Measurements from ENCODE around the gene PCA3.

PCA3 gene

DNA sequence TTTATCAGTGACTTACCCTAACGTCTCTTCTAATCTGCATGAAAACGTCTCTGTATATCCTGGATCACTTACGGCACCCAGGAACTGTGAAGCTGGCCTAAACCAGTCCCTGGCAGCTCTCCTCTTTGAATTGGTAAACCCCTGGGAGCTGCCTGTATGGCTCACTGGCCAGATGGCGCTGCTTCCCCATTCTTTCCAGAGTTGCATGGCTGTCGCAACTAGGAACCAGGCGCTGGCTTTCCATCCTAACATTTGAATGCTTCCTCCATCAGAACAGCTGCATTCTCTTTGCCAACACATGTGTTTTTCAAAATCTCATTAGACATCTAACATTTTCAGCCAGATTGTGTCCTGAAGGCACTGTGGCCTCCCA, 8.0 kb upstream of the PCA3 start:
- H3K27ac ChIP-seq = no peak overlapping the region
- H3K27me3 ChIP-seq (ENCODE audit: insufficient read depth, low read depth) = no peaks in the 10 kb centered on the region
- no peak overlapping the region for H2AFZ ChIP-seq (ENCODE audit: low read depth)
- H3K4me3 ChIP-seq (IDR thresholded peaks at IDR 0.05; ENCODE audit: insufficient read depth, low read depth, low read length) = no peak overlapping the region
- H3K4me1 ChIP-seq (ENCODE audit: low read depth, poor library complexity, severe bottlenecking) = peaks cover 18% of the 10 kb centered on the region
- no peak overlapping the region for H3K9ac ChIP-seq
- H3K4me2 ChIP-seq = no peak overlapping the region
- no peaks in the 10 kb centered on the region for H4K20me1 ChIP-seq (ENCODE audit: insufficient read depth)
- H3K79me2 ChIP-seq (ENCODE audit: insufficient read depth, low read depth) = no peaks in the 10 kb centered on the region
- TF ChIP-seq, protein P1, sequence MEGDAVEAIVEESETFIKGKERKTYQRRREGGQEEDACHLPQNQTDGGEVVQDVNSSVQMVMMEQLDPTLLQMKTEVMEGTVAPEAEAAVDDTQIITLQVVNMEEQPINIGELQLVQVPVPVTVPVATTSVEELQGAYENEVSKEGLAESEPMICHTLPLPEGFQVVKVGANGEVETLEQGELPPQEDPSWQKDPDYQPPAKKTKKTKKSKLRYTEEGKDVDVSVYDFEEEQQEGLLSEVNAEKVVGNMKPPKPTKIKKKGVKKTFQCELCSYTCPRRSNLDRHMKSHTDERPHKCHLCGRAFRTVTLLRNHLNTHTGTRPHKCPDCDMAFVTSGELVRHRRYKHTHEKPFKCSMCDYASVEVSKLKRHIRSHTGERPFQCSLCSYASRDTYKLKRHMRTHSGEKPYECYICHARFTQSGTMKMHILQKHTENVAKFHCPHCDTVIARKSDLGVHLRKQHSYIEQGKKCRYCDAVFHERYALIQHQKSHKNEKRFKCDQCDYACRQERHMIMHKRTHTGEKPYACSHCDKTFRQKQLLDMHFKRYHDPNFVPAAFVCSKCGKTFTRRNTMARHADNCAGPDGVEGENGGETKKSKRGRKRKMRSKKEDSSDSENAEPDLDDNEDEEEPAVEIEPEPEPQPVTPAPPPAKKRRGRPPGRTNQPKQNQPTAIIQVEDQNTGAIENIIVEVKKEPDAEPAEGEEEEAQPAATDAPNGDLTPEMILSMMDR (conservative IDR thresholded peaks at IDR 0.05; ENCODE audit: low read depth, low read length) = no peak
- no peaks in the 10 kb centered on the region for H3K36me3 ChIP-seq (ENCODE audit: insufficient read depth)

DNA sequence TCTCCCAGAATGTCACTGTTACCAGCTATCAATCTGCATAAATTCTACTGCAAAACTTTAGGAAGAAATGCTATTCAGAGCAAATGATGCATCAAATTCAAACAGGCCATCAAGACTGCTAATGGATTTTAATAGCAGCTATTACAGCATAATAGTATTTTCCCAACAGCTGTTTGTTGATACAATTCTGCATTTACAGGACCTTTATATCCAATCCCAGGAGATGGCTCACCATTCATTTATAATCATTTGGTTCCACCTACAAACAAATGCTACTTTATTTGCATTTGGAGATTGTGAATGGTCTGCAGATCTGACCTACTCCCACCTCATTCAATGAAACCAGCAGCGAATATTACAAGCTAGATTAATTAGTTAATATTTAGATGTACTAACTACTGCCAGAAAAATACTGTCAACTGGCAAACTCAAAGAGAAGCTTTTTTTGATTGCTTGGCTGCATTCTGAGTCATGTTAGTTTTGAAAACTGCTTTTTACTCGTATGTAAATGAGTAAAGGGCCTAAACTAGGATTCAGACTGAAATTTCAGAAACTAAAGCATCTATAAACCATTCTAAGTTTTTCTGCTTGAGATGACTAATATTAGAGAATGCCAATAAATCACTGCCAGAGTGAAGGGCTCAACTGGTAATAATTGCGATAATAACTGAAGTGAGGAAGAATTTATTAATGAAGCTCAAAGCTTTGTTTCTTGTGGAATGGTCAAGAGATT, 7.1 kb upstream of the PCA3 start:
- Histone ChIP-seq H3K27ac (no peak overlapping the region), H3K79me2 (ENCODE audit: insufficient read depth, low read depth) (no peaks in the 10 kb centered on the region), H3K9ac (no peak overlapping the region), H3K4me3 (IDR thresholded peaks at IDR 0.05; ENCODE audit: insufficient read depth, low read depth, low read length) (no peak overlapping the region), H3K36me3 (ENCODE audit: insufficient read depth) (peaks cover 2% of the 10 kb centered on the region; the same call in 1 of the 2 replicates), H3K27me3 (ENCODE audit: insufficient read depth, low read depth) (no peaks in the 10 kb centered on the region), H2AFZ (ENCODE audit: low read depth) (no peak overlapping the region), H4K20me1 (ENCODE audit: insufficient read depth) (no peaks in the 10 kb centered on the region), H3K4me1 (ENCODE audit: low read depth, poor library complexity, severe bottlenecking) (peaks cover 18% of the 10 kb centered on the region), H3K4me2 (no peak overlapping the region)
- TF ChIP-seq, protein P1 (conservative IDR thresholded peaks at IDR 0.05; ENCODE audit: low read depth, low read length) = no peak

DNA sequence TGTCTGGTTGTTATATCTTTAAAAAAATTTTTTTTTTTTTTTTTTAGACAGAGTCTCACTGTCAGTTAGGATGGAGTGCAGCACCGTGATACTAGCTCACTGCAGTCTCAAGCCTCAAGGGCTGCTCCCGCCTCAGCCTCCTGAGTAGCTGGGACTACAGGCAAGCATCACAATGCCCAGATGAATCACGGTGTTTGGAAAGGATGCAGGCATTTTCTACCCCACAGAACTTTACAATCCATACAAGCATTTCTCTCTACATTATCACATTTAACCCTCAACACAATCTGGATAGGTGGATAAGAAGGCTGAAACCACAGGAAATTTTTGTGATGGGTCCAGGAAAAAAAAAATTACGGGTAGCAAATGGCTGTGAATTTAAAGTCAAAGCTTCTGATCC, 5.8 kb upstream of the PCA3 start:
- H3K4me3 ChIP-seq (IDR thresholded peaks at IDR 0.05; ENCODE audit: insufficient read depth, low read depth, low read length) = no peak overlapping the region
- no peaks in the 10 kb centered on the region for H3K27me3 ChIP-seq (ENCODE audit: insufficient read depth, low read depth)
- no peak overlapping the region for H3K9ac ChIP-seq
- no peaks in the 10 kb centered on the region for H4K20me1 ChIP-seq (ENCODE audit: insufficient read depth)
- H3K79me2 ChIP-seq (ENCODE audit: insufficient read depth, low read depth) = no peaks in the 10 kb centered on the region
- H3K36me3 ChIP-seq (ENCODE audit: insufficient read depth) = peaks cover 3% of the 10 kb centered on the region; the same call in 1 of the 2 replicates
- H3K27ac ChIP-seq = no peak overlapping the region
- TF ChIP-seq, protein P1 (conservative IDR thresholded peaks at IDR 0.05; ENCODE audit: low read depth, low read length) = no peak
- no peak overlapping the region for H3K4me2 ChIP-seq
- H3K4me1 ChIP-seq (ENCODE audit: low read depth, poor library complexity, severe bottlenecking) = peaks cover 18% of the 10 kb centered on the region
- no peak overlapping the region for H2AFZ ChIP-seq (ENCODE audit: low read depth)

DNA sequence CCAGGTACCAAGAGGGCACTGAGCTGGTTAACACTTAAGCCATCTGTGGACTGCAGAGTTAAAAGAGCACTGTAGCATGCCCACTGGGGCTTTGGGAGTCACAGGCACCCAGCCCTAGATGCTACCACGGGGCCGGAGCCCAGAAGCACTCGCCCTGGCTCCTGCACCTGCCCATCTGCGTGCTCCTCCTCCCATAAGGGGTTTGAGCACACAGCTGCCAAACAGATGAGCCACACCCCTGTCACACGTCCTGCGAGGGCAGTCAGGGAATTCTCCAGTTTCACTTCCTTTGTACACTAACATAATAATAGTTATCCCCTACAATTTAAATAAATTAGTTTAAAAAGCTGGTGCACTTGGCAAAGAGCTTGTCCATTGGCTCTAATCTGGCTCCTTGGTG, 4.5 kb upstream of the PCA3 start:
- no peaks in the 10 kb centered on the region for H3K27me3 ChIP-seq (ENCODE audit: insufficient read depth, low read depth)
- H3K4me3 ChIP-seq (IDR thresholded peaks at IDR 0.05; ENCODE audit: insufficient read depth, low read depth, low read length) = no peak overlapping the region
- no peak overlapping the region for H2AFZ ChIP-seq (ENCODE audit: low read depth)
- peaks cover 3% of the 10 kb centered on the region; the same call in 1 of the 2 replicates for H3K36me3 ChIP-seq (ENCODE audit: insufficient read depth)
- H3K27ac ChIP-seq = no peak overlapping the region
- no peak overlapping the region for H3K9ac ChIP-seq
- peaks cover 18% of the 10 kb centered on the region for H3K4me1 ChIP-seq (ENCODE audit: low read depth, poor library complexity, severe bottlenecking)
- no peaks in the 10 kb centered on the region for H4K20me1 ChIP-seq (ENCODE audit: insufficient read depth)
- H3K4me2 ChIP-seq = no peak overlapping the region
- no peaks in the 10 kb centered on the region for H3K79me2 ChIP-seq (ENCODE audit: insufficient read depth, low read depth)
- TF ChIP-seq, protein P1 (conservative IDR thresholded peaks at IDR 0.05; ENCODE audit: low read depth, low read length) = no peak

All from KMS-11 (cell line).